ENCODE measurements around the gene SLC6A1. TPM values are rescaled to one million over a fixed set of nuclear protein-coding genes. Genes with fewer than 3 reads are reported as not detected.

SLC6A1 gene
- total and polyA plus RNA-seq, 2 of the 13 experiments (the other 11 are each of a cell fraction or from before 2014, with no cell fraction given) = not detected

DNA sequence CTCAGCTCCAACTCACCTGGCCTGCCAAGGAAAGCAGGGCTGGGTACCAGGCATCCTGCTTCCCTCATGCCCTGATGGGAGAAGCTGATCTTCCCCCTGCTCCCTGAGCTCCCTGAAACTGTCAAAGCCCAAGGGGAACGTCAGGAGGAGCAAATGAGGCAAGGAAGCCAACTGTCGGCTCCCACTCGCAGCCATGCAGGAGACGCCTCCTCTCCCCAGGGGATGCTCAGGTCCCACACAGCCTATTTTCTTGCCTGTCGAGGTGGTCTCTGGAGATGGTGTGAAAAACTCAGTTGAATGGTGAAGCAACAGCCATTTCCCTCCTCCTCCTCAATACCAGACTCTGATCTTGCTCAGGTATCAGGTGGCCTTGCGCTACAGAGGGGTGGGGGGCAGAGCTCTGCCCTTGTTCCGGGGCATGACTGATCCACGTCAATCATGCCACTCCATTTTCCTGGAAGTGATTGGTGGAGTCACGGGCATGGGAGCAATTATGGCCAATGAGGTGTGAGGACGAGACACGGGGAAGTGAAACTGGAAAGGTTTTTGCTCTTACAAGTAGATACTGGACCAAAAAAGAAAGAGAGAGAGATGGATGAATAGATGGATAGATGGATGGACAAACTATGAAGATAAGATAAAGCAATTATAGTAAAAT is 58.2 kb downstream of the SLC6A1 start:
- H3K27me3 ChIP-seq (ENCODE audit: control insufficient read depth in 1 of 2, insufficient read depth in 2 of 2, low read length in 2 of 2) = peaks cover 1 to 28% of the 10 kb centered on the region in 2 experiments; a peak in 3 of 5 replicates
- ChIA-PET POLR2A (no interaction called here), CTCF (ENCODE audit: low intra/inter-chr PET ratio, low total read pairs) (no interaction called here)
- no peak for TF ChIP-seq PITX1 (CRISPR knock-in tag; IDR thresholded peaks at IDR 0.05)
- no peak for TF ChIP-seq ZNF577 (CRISPR knock-in tag; IDR thresholded peaks at IDR 0.05; ENCODE audit: borderline replicate concordance, low read depth)
- no peak for TF ChIP-seq CREM (IDR thresholded peaks at IDR 0.05)
- TF ChIP-seq CREM (CRISPR knock-in tag; IDR thresholded peaks at IDR 0.05) = no peak
- no peak for TF ChIP-seq PCBP2 (optimal IDR thresholded peaks at IDR 0.05; ENCODE audit: low read depth, low read length, poor library complexity, severe bottlenecking)
- no peak for TF ChIP-seq SMAD9 (CRISPR knock-in tag; IDR thresholded peaks at IDR 0.05)
- no peak for TF ChIP-seq XRCC5 (optimal IDR thresholded peaks at IDR 0.05; ENCODE audit: low read length)
- TF ChIP-seq GLI4 (CRISPR knock-in tag; IDR thresholded peaks at IDR 0.05; ENCODE audit: borderline replicate concordance) = no peak
- no peaks in the 10 kb centered on the region for H3K36me3 ChIP-seq (replicated peaks in 1 of 2; ENCODE audit: control insufficient read depth in 1 of 2, insufficient read depth in 2 of 2, low read length in 2 of 2)
- ATAC-seq = no peak
- intact Hi-C loops (cut with micrococcal nuclease; ENCODE audit: unreplicated experiment) (no loop called here), in situ Hi-C loops (cut with HindIII; ENCODE audit: extremely low pct_ligation_motif_present, low pct_unique_long_range_greater_than_20kb) (no loop called here)
- no peak overlapping the region for H3K9ac ChIP-seq (ENCODE audit: insufficient read depth, low read depth, low read length)
- no peak overlapping the region for H3K27ac ChIP-seq (ENCODE audit: extremely low read length, insufficient read depth, low read length)
- H2AFZ ChIP-seq (ENCODE audit: low read length) = no peak overlapping the region
- H3K9me3 ChIP-seq (ENCODE audit: low read length) = no peaks in the 10 kb centered on the region
- H3K4me1 ChIP-seq (ENCODE audit: insufficient read depth, low read length) = no peaks in the 10 kb centered on the region
- DNase-seq (ENCODE audit: low spot score) = no peak
- 11% methylated on average over 9 of the region's 11 CpGs for WGBS (ENCODE audit: low lambda C conversion rate)
- H3K4me2 ChIP-seq (ENCODE audit: low read depth, low read length) = no peak overlapping the region
- H3K79me2 ChIP-seq (ENCODE audit: insufficient read depth, low read length) = no peaks in the 10 kb centered on the region
- no peaks in the 10 kb centered on the region for H4K20me1 ChIP-seq (ENCODE audit: insufficient read depth, low read length)
- BruUV-seq (replicated peaks) = no TSS peak
- H3K4me3 ChIP-seq (replicated peaks in 1 of 3; ENCODE audit: insufficient read depth in 1 of 3, low read depth in 2 of 3, low read length in 3 of 3) = no peak overlapping the region
- FAIRE-seq = no peak

GRCh38 chr3:11053926-11054503 is 61.5 kb downstream of the SLC6A1 start:
- no peaks in the 10 kb centered on the region for H3K79me2 ChIP-seq (ENCODE audit: insufficient read depth, low read length)
- no peak overlapping the region for H3K27ac ChIP-seq (ENCODE audit: extremely low read length, insufficient read depth, low read length)
- POLR2A ChIA-PET = no interaction called here
- no peaks in the 10 kb centered on the region for H4K20me1 ChIP-seq (ENCODE audit: insufficient read depth, low read length)
- H3K4me2 ChIP-seq (ENCODE audit: low read depth, low read length) = no peak overlapping the region
- no peaks in the 10 kb centered on the region for H3K36me3 ChIP-seq (replicated peaks in 1 of 2; ENCODE audit: control insufficient read depth in 1 of 2, insufficient read depth in 2 of 2, low read length in 2 of 2)
- H2AFZ ChIP-seq (ENCODE audit: low read length) = no peak overlapping the region
- BruUV-seq (replicated peaks) = no TSS peak
- peaks cover 1 to 33% of the 10 kb centered on the region in 2 experiments; a peak in 3 of 5 replicates for H3K27me3 ChIP-seq (ENCODE audit: control insufficient read depth in 1 of 2, insufficient read depth in 2 of 2, low read length in 2 of 2)
- CTCF ChIA-PET (ENCODE audit: low intra/inter-chr PET ratio, low total read pairs) = no interaction called here
- H3K9me3 ChIP-seq (ENCODE audit: low read length) = no peaks in the 10 kb centered on the region
- H3K4me3 ChIP-seq (replicated peaks in 1 of 3; ENCODE audit: insufficient read depth in 1 of 3, low read depth in 2 of 3, low read length in 3 of 3) = no peak overlapping the region
- intact Hi-C loops (cut with micrococcal nuclease; ENCODE audit: unreplicated experiment) = no loop called here
- in situ Hi-C loops (cut with HindIII; ENCODE audit: extremely low pct_ligation_motif_present, low pct_unique_long_range_greater_than_20kb) = no loop called here
- H3K9ac ChIP-seq (ENCODE audit: insufficient read depth, low read depth, low read length) = no peak overlapping the region
- ATAC-seq (no peak), FAIRE-seq (no peak), DNase-seq (ENCODE audit: low spot score) (no peak)
- TF ChIP-seq, protein P1, sequence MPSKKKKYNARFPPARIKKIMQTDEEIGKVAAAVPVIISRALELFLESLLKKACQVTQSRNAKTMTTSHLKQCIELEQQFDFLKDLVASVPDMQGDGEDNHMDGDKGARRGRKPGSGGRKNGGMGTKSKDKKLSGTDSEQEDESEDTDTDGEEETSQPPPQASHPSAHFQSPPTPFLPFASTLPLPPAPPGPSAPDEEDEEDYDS (CRISPR knock-in tag; IDR thresholded peaks at IDR 0.05) = no peak
- TF ChIP-seq ZKSCAN1 (IDR thresholded peaks at IDR 0.05; ENCODE audit: low read length) (no peak), ZNF343 (CRISPR knock-in tag; IDR thresholded peaks at IDR 0.05) (no peak), TOPORS (CRISPR knock-in tag; IDR thresholded peaks at IDR 0.05) (no peak), ZNF484 (CRISPR knock-in tag; IDR thresholded peaks at IDR 0.05; ENCODE audit: borderline replicate concordance, low read depth) (no peak), UBTF (CRISPR knock-in tag; IDR thresholded peaks at IDR 0.05) (no peak), ZFX (CRISPR knock-in tag; IDR thresholded peaks at IDR 0.05; ENCODE audit: low read depth) (no peak)
- no peaks in the 10 kb centered on the region for H3K4me1 ChIP-seq (ENCODE audit: insufficient read depth, low read length)
- WGBS (ENCODE audit: low lambda C conversion rate) = 12% methylated on average over 5 of the region's 8 CpGs

Measured in HepG2 (cell line).